ENCODE data around the gene CASS4.
"Not testable (repeated sequence)": the region's sequence is repeated elsewhere in the genome, so short reads cannot be mapped to it uniquely, and the experiment has no call there.

The CASS4 gene, protein sequence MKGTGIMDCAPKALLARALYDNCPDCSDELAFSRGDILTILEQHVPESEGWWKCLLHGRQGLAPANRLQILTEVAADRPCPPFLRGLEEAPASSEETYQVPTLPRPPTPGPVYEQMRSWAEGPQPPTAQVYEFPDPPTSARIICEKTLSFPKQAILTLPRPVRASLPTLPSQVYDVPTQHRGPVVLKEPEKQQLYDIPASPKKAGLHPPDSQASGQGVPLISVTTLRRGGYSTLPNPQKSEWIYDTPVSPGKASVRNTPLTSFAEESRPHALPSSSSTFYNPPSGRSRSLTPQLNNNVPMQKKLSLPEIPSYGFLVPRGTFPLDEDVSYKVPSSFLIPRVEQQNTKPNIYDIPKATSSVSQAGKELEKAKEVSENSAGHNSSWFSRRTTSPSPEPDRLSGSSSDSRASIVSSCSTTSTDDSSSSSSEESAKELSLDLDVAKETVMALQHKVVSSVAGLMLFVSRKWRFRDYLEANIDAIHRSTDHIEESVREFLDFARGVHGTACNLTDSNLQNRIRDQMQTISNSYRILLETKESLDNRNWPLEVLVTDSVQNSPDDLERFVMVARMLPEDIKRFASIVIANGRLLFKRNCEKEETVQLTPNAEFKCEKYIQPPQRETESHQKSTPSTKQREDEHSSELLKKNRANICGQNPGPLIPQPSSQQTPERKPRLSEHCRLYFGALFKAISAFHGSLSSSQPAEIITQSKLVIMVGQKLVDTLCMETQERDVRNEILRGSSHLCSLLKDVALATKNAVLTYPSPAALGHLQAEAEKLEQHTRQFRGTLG

GRCh38 chr20:56411759-56412472 lies at the start of gene CASS4:
CASS4 (plus strand) TSS chr20:56412260; CDS start chr20:56412459, 199 bp downstream.
- DNase-seq: peak in 1 of 56 donors; percentile 5

DNA sequence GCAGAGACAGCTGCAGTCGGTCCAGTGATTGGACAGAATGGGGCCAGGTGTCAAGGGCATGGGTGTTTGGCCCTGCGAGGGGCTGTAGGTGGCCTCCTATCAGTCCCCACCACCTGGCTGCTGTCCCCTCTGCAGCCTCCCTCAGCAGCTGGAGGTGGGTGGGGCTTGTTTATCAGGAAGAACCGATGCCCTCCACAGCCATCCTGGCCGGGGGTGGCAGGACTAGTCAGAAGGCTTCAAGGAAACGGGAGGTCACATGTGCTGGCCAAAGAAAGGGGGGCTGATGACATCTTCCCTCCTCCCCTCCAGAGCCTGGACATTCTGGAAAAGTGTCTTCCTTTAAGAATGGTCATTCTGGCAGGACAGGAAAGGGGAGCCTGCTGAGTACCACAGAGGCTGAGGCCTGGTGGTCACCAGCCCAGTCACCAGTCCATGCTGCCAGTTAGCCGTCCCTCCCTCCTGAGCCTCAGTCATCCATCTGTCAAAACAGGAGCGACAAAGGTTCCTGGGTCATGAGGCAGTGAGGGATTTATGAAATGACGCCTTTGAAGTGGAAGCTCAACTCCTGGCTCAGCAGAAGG lies 49.1 kb upstream of the CASS4 start:
- DNase-seq: no peak

- no peak for DNase-seq
Measured at GRCh38 chr20:56363491-56363890, 48.6 kb upstream of the CASS4 start.

- DNase-seq: peak in 27 of 56 donors; percentile 9 to 62 (median 27)
Measured at GRCh38 chr20:56368351-56369134, 43.5 kb upstream of the CASS4 start.

- DNase-seq: no peak
Measured at GRCh38 chr20:56369179-56369578, 42.9 kb upstream of the CASS4 start.

DNA sequence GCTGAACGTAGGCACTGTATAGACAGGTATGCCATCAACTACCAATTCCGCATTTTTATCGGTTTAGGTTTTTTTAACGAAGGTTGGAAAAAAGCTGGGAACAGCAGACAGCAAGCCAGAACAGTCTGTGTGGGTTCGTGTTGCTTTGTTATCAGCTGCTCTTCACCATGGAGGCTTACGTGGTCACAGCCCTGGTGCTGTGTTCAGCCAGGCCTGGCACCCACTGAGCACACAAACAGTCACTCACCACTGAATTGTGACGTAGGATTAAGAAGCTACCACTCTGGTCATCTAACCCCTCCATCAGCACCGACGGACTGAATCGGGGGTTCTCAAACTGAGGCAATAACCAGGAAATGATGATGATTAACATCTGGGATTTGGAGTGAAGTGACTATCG lies 40.1 kb upstream of the CASS4 start:
- no peak for DNase-seq

DNA sequence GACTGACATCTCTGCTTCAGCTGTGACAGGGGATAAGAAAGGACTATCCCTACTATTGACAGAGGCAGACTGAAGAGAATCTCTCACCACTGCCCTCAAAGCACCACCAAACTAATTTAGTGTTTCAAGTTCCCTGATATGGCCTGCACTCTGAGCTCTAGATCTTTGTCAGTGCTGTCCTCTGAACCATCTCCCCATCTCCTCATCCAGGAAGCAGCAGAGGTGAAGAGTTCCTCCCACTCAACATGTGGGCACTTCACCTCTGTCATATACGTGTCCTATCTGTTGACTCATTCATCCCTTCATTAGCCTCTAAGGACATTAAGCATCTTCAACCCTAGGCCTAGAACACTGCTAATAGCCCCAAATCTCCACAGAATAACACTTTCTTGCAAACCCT lies 39.2 kb upstream of the CASS4 start:
- no peak for DNase-seq

DNA sequence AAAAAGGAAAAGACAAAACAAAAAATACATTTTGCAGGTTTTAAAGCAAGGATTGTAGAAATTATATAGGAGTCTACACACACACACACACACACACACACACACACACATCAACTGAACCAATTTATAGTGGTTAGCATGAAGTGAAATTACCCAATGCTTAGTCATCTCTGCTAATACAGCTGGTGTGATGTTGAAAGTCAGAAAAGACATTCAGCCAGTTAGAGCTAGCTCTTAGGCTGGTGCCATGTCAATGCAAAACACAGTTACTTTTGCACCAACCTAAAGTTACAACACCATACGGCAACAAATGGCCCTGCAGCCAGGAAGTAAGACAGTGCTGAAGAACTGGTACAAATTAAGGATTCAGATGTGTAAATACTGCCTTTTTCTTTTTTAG lies 38.1 kb upstream of the CASS4 start:
- DNase-seq: no peak

GRCh38 chr20:56376331-56376730 lies 35.7 kb upstream of the CASS4 start:
- DNase-seq: no peak

DNA sequence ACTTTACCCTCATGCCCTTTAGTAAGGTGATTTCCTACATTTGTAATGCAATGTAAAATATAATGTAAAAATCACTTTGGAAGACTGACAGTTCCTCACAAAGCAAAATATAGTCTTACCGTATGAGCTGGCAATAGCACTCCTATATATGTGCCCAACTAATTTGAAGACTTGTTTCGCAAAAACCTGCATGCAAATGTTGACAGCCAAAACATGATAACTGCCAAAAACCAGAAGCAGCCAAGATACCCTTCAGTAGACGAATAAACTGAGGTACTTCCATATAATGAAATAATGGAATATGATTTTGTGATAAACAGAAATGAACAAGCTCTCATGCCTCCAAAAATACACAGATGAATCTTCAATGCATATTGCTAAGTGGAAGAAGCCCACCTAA lies 33.7 kb upstream of the CASS4 start:
- DNase-seq: no peak

- no peak for DNase-seq
Measured at GRCh38 chr20:56380375-56380774, 31.7 kb upstream of the CASS4 start.

DNA sequence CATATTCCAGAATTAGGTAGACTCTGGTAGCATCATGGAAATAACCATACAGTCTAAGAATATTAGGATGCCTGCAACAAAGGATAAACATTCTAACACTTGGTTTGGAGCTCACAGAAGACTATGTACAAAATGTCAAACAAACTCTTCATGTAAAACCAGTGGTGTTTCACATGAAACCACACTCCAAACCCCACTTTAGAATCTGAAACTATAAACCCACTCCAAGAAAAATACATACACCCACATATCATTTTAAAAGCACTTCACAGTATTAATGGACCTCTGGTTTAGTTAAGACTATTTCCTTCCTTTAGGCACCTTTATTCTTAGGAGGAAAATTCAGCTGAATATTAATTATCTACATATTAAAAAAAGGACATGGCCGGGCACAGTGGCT lies 30.6 kb upstream of the CASS4 start:
- DNase-seq: no peak

DNA sequence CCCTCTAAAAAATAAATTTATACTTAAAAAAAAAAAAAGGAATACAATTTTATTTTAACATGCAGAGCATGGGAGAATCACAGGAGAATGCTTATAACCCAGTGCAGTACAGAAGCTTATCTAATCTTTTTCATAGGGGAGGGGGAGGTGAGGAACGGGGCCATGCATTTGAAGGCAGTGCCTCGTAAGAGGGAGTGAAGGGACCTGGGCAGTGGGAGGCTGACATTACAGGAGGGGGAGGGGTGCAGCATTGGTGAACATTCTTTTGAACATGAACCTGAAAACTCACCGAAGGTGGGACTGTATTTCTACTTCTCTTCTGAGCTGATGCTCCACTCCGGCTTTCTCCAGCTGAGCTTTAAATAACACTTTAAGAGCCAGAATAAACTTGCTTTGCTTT lies 29.4 kb upstream of the CASS4 start:
- DNase-seq: no peak

DNA sequence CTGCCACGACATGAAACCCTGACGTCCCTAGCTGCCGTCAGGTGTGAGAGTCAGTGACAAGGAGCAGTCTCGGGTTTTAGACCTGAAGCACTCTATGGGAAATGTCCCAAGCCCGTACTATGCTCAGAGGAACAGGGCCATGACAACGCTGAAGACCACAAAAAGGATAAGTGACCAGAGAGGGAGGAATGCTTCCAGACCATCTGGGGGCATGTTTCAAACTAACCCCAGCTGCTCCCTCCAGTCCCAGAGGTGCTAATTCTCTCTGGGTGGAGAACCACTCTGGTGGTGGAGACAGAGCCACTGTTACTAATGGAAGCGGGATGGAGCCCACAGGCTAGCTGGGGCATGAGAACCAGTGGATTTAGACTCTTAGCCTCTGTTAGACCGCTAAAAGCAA lies 28.7 kb upstream of the CASS4 start:
- no peak for DNase-seq

DNA sequence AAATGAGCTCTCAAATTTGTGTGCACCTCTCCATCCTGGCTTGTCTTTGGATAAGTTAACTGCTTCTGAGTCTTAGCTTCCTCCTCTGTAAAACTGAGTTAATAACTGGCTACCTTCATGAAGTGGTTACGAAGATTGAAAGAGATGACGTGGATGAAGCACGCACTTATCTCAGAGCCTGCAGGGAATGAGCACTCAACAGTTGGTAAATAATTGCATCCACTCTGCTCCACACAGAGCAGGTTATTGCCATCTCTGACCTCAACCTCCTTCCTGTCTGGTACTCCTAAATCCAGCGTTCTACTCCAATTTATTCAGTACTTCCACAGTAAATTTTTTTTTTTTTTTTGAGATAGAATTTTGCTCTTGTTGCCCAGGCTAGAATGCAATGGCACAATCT lies 26.9 kb upstream of the CASS4 start:
- DNase-seq: no peak

DNA sequence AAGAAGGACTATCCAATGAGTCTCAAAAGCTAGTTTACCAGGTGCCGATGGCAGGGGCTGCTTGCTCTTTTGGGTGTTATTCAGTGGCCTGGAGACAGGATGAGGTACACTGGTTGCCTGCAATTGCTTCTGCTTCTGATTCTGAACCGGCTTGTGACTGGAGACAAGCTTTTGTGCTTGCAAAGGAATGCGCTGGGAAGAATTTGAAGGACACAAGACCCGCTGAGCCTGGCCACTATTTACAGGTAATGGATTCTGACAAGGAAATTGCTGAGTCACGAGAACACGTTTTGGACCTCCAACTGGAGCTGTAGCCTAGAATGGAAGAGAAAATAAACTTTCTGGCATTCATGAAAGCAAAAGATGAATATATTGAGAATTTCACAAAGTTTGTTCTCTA lies 25.8 kb upstream of the CASS4 start:
- no peak for DNase-seq

GRCh38 chr20:56388882-56389281 lies 23.2 kb upstream of the CASS4 start:
- no peak for DNase-seq

- no peak for DNase-seq
Measured at GRCh38 chr20:56389807-56390206, 22.3 kb upstream of the CASS4 start.

DNA sequence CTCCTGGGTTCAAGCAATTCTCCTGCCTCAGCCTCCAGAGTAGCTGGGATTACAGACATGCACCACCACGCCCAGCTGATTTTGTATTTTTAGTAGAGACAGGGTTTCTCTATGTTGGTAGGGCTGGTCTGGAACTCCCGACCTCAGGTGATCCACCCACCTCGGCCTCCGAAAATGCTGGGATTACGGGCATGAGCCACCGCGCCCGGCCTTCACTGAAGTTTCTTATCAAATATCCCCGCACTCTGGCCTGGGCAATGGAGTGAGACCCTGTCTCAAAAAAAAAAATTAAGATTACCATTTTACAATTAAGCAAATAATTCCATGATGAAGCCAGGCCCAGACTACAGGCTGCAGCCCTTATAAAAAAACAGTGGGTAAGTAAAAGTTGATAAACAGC lies 21.7 kb upstream of the CASS4 start:
- not testable (repeated sequence) for DNase-seq

DNA sequence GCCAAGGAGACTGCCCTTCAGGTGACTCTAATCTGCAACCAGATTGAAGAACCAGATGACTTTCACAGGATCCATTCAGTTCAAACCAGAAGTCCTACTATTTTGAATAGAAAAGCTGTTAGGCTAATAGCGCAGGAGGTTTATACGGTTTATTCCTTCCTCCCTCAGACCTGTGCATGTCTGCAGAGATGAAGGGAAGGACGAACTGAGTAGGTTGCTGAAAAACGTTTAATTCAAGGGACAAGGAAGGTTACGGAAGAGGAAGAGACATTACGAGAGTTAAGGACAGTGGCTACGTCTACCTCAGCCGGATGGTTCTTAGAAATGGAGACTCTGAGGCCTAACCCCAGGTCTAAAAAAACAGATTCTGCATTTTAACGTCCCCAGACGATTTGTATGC lies 21.0 kb upstream of the CASS4 start:
- no peak for DNase-seq

- no peak for DNase-seq
Measured at GRCh38 chr20:56391596-56392131, 20.4 kb upstream of the CASS4 start.
